Choroid plexus epithelial cell (primary cell): Measurements from ENCODE around the gene SH2B3.

ENCODE experiments used
- DNase-seq: peaks from one replicate; pipeline ENCODE4 v3.0.0-alpha.2; 2010; ENCODE audit warnings: low read depth
- H3K4me3 ChIP-seq: 2 replicates; pipeline ENCODE4 v1.5.1; 2011; ENCODE audit warnings: low read depth, mild to moderate bottlenecking, control low read depth, low read length, moderate library complexity
- TF ChIP-seq, protein P1 (sequence below): conservative IDR thresholded peaks from 2 replicates; pipeline ENCODE4 v1.5.1; 2011; ENCODE audit warnings: low read depth, mild to moderate bottlenecking, control low read depth, inconsistent platforms, low read length, moderate library complexity

SH2B3 gene

DNA sequence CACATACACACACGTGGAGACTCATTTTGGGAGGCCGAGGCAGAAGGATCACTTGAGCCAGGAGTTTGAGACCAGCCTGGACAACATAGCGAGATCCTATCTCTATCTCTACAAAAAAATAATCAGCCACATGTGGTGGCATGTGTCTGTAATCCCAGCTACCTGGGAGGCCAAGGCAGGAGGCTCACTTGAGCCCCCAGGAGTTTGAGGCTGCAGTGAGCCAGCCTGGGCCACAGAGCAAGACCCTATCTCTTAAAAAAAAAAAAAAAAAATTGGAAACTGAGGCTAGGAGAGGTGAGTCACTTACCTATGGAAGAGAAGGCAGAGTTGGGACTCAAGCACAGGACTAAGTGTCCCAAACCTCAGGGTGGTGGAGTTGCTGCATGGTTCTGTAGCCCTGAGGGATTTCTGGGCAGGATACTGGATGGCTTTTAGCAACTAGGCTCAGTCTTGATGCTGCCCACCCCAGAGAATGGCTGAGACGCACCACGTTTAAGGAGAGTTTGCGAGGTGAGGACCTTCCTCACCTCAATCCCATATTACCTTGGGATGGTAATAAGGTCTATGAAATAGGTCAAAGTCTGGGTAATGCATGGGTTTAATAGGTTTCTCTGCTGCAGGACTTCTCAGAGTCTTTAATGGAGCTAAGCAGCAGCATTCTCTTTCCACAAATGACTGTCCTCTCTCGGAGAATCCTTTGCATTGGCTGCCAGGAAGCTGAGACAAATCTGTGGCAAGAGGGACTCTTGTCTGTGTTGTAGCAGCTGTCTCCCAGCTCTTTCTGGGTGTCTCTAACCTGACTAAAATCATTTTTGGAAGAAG is 35.6 kb downstream of the SH2B3 start:
- DNase-seq: no peak
- H3K4me3 ChIP-seq: no peak overlapping the region
- TF ChIP-seq, protein P1, sequence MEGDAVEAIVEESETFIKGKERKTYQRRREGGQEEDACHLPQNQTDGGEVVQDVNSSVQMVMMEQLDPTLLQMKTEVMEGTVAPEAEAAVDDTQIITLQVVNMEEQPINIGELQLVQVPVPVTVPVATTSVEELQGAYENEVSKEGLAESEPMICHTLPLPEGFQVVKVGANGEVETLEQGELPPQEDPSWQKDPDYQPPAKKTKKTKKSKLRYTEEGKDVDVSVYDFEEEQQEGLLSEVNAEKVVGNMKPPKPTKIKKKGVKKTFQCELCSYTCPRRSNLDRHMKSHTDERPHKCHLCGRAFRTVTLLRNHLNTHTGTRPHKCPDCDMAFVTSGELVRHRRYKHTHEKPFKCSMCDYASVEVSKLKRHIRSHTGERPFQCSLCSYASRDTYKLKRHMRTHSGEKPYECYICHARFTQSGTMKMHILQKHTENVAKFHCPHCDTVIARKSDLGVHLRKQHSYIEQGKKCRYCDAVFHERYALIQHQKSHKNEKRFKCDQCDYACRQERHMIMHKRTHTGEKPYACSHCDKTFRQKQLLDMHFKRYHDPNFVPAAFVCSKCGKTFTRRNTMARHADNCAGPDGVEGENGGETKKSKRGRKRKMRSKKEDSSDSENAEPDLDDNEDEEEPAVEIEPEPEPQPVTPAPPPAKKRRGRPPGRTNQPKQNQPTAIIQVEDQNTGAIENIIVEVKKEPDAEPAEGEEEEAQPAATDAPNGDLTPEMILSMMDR: no peak

DNA sequence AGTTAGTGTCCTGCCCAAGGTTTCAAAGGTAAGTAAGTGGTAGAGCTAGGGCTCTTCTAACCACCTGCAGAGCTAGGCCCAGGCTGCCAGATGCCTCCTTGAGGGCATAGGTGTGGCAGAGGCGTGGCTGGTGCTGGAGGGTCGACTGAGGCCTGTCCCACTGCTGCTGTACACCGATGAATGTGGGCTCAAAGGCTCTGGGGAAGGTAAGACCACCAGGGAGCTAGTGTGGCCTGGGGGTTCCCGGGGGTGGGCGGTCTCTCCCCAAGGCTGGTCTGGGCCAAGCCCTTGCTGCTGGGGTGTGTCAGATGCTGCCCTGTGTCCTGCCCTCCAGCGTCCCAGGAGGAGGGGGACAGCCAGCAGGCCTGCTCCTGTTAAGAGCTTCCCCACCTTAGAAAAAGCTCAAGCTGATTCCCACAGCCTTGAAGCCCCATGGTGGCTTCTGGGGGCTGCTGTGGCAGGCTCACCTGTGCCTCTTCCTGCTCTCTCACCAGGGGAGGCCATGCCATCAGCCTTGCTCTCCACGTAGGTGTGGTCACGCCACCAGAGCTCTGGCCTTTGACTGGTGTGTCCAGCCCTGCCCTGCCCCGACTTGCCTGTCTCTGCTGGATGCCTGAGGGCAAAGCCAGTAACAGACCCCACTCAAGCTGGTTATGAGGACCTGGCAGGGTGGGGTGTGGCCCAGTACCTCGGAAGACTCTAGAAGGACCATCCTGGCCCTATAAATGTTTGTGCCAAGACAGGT is 36.8 kb downstream of the SH2B3 start:
- TF ChIP-seq, protein P1: no peak

DNA sequence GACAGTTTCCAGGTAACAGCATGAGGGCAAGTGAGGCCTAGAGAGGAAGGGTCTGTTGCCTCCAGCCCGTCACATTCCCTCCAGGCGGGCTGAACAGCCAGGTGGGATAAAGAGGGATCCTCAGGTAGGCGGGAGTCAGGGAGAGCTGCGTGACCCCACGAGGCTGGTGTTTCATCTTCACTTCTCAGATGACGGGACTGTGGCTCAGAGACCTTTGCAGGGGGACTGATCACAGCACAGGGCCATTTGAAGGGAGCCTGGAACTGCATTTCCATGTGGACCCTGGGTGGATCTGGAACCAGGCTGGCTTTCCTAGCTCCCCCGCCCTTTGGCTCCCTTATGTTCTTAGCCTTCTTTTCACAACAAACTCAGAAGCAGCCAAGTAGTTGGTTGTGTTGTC is 37.4 kb downstream of the SH2B3 start:
- TF ChIP-seq, protein P1: no peak
- no peak overlapping the region for H3K4me3 ChIP-seq

More for the DNA sequence above, 36.8 kb downstream of the SH2B3 start:
- no peak for DNase-seq
- no peak overlapping the region for H3K4me3 ChIP-seq

DNA sequence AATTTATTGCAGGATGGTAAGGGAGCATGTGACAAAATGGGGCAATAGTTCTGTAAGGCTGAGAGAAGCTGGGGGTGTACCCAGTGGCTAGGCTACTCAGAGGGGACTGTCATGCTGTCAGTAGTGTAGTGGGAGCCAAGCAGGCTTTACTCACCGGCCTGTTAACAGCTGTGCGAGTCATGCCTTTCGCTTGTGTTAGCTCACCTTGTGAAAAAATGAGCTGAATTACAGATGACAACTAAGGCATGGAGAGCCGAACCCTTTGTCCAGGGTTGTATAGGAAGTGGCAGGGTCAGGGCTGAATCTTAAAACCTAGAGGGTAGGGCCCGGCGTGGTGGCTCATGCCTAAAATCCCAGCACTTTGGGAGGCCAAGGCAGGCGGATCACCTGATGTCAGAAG is 37.9 kb downstream of the SH2B3 start:
- H3K4me3 ChIP-seq: no peak overlapping the region
- DNase-seq: peak; percentile 43
- TF ChIP-seq, protein P1: no peak

More for the DNA sequence above, 37.4 kb downstream of the SH2B3 start:
- no peak for DNase-seq

DNA sequence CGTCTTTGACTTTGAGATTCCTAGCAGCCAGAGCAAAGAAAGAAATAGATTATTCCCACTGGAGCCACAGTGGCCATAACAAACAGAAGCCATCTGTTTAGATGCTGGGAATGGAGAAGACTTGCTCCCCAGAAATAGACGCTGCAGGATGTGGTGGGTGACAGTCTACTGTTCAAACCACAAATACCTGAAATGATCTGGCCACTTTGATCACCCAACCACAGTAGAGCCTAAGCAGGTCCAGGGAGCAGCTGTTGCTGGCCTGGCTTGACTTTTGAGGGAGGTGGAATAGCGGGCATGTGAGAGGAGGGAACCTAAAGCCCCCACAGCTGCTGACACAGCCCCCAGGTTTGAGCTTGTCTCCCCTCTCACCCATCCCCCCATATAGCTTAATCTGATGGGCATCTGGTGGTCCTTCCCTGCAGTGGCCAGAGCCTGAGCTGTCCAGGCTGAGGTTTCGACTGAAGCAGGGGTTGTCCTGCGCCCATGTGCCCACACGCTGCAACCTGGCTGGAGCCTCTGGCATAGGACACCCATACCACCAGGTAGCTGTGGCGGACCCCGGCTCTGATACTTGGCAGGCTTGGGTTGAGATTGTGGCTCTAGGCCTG is 38.7 kb downstream of the SH2B3 start:
- no peak for DNase-seq
- no peak overlapping the region for H3K4me3 ChIP-seq

DNA sequence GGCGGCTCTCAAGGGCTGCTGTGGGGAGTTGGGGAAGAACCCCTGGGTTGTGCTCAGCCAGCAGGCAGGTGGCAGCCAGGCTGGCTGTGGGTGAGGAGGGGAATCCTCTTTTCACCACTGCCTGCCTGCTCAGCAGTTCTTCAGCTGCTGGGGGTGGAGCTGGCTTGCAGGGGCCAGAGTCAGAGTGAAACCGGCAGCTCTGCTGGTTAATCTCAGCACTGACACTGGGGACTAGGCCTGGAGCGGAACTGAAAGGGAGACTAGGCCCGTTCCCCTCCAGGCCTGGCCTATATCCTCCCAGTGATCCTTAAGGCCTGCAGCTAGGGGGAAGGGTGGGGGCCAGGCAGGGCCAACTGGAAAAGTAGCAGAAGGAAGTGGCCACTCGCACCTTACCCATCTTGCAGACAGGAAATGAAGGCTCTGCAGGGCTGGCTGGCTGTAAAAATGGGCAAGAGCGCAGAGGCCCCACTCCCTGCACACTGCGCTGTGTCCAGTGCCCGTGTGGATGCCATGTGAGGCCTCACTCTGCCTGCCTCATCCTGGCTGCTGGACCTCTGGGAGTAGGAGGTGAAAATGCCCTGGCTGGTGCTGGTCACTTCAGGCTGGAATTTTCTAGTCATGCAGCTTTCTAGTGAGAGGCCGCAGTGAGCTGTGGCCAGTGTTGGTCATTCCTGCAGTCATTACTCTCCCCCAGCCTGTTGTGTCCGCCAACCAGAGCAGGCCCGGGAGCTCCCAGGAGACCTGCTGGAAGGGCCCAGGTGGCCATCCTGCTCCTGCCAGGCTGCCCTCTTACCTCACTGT is 39.4 kb downstream of the SH2B3 start:
- TF ChIP-seq, protein P1: peak; percentile 16
- no peak overlapping the region for H3K4me3 ChIP-seq
- DNase-seq: peak; percentile 64

More for the DNA sequence above, 38.7 kb downstream of the SH2B3 start:
- TF ChIP-seq, protein P1: no peak
